Osteocyte (in vitro differentiated cells): ENCODE data around the gene ARID3B. TPM values are rescaled to one million over a fixed set of nuclear protein-coding genes. Genes with fewer than 3 reads are reported as not detected.
A peak's percentile ranks its signal among the peaks of the same experiment; 100 is the strongest.

ENCODE experiments used
- DNase-seq: peaks from one replicate; pipeline ENCODE4 v3.0.0; 2021; ENCODE audit warnings: mixed read lengths; ENCODE audit not compliant: unreplicated experiment; ENCODE audit errors: extremely low spot score
- H3K27ac Mint-ChIP-seq: one replicate; pipeline ENCODE4 v1.8.0; 2021; ENCODE audit warnings: mild to moderate bottlenecking, mixed read lengths; ENCODE audit not compliant: unreplicated experiment
- H3K27me3 Mint-ChIP-seq: one replicate; pipeline ENCODE4 v1.8.0; 2021; ENCODE audit warnings: mixed read lengths; ENCODE audit not compliant: unreplicated experiment
- H3K36me3 Mint-ChIP-seq: one replicate; pipeline ENCODE4 v1.8.0; 2021; ENCODE audit warnings: mixed read lengths; ENCODE audit not compliant: unreplicated experiment
- H3K4me1 Mint-ChIP-seq: one replicate; pipeline ENCODE4 v1.8.0; 2021; ENCODE audit warnings: mixed read lengths; ENCODE audit not compliant: unreplicated experiment
- H3K4me3 Mint-ChIP-seq: one replicate; pipeline ENCODE4 v1.8.0; 2021; ENCODE audit warnings: mild to moderate bottlenecking, moderate library complexity, mixed read lengths; ENCODE audit not compliant: unreplicated experiment
- H3K9me3 Mint-ChIP-seq: one replicate; pipeline ENCODE4 v1.8.0; 2021; ENCODE audit warnings: mixed read lengths; ENCODE audit not compliant: unreplicated experiment
- CTCF ChIP-seq: fragments of 200-600 bp; sonication (generic); IDR thresholded peaks from 2 replicates; pipeline ENCODE4 v1.5.0; 2021; ENCODE audit warnings: antibody characterized with exemption, mild to moderate bottlenecking, moderate library complexity
- total RNA-seq: library from RNA; stranded (reverse); gene quantifications from 2 replicates; pipeline ENCODE4 v1.2.1, GENCODE V29; 2021

Gene ARID3B
- total RNA-seq, 1 donor from 2014 or later: 2.8 TPM

DNA sequence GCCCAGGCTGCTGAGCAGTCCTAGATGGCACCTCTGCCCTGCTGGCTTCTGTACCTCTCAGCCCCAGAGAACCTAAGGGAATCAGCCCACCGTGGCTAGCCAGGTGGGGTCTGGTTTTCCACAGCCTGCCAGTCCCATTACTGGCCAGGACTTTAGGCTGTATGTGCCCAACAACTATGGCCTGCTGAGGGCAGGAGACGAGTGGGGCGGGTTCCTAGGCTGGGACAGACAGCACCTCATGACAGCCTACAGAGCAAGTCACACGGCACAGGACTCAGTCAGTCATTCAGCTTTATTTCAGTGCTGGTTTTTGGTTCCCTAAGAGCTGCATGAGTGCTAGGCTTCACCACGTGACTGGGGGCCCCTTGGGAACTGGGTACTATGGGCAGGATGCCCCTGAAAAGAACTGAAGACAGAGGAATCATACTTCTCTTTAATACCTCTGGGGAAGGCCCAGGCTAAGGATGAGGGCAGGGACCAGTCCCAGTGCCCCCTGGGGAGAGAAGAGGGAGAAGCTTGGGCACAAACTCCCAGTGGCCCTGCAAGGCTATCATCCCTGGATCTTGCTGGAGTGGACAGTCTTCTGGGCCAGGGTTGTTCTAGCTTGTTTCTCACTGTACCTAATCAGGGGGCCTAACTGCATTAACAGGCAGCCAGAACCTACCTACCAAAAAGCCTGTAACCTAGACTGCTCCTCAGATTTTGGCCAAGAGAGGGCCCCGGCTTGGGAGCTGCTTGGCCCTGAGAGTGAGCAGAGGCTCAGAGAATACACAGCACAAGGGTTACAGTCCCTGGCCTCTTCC is 89.5 kb downstream of the ARID3B start:
- no peak overlapping the region for H3K4me3 Mint-ChIP-seq
- H3K27ac Mint-ChIP-seq: no peak overlapping the region
- H3K36me3 Mint-ChIP-seq: peaks cover 31% of the 10 kb centered on the region
- H3K27me3 Mint-ChIP-seq: no peaks in the 10 kb centered on the region
- no peaks in the 10 kb centered on the region for H3K4me1 Mint-ChIP-seq
- H3K9me3 Mint-ChIP-seq: no peaks in the 10 kb centered on the region
- no peak for TF ChIP-seq CTCF
- DNase-seq: no peak

GRCh38 chr15:74631087-74631385 is 90.0 kb downstream of the ARID3B start:
- Mint-ChIP-seq H3K4me1 (no peaks in the 10 kb centered on the region), H3K4me3 (no peak overlapping the region), H3K27ac (no peak overlapping the region)

GRCh38 chr15:74631408-74631807 is 90.4 kb downstream of the ARID3B start:
- H3K4me3 Mint-ChIP-seq: no peak overlapping the region
- no peaks in the 10 kb centered on the region for H3K9me3 Mint-ChIP-seq
- no peak overlapping the region for H3K27ac Mint-ChIP-seq
- no peaks in the 10 kb centered on the region for H3K4me1 Mint-ChIP-seq
- no peak for TF ChIP-seq CTCF
- no peaks in the 10 kb centered on the region for H3K27me3 Mint-ChIP-seq
- DNase-seq: no peak
- H3K36me3 Mint-ChIP-seq: peaks cover 30% of the 10 kb centered on the region

More at GRCh38 chr15:74631087-74631385, 90.0 kb downstream of the ARID3B start:
- Mint-ChIP-seq H3K27me3 (no peaks in the 10 kb centered on the region), H3K9me3 (no peaks in the 10 kb centered on the region), H3K36me3 (peaks cover 29% of the 10 kb centered on the region)
- no peak for TF ChIP-seq CTCF
- no peak for DNase-seq

- TF ChIP-seq CTCF: peak; percentile 83
- no peak overlapping the region for H3K27ac Mint-ChIP-seq
- H3K9me3 Mint-ChIP-seq: no peaks in the 10 kb centered on the region
- DNase-seq: no peak
- H3K4me1 Mint-ChIP-seq: no peaks in the 10 kb centered on the region
- no peak overlapping the region for H3K4me3 Mint-ChIP-seq
- H3K27me3 Mint-ChIP-seq: no peaks in the 10 kb centered on the region
- peaks cover 30% of the 10 kb centered on the region for H3K36me3 Mint-ChIP-seq
These were observed 91.0 kb downstream of the ARID3B start for GRCh38 chr15:74631935-74632560.

DNA sequence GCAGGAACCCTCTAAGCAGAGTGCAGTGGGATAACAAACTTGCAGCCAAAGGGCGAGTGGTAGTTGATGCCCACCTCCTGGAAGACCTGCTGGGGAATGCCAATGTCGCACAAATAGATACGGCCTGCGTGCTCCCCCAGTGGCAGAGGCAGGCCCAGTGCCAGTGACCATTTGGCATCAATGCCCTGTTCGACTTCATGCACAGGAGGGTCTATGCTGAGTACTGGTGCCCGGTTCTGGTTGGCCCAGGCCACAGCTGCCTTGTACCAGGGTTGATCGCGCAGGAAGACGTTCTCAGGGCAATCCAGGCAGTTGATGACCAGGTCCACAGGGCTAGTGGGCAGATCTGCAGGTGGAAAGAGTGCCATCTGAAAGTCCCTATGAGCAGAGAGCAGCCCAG is 91.6 kb downstream of the ARID3B start:
- Mint-ChIP-seq H3K4me1 (no peaks in the 10 kb centered on the region), H3K27me3 (no peaks in the 10 kb centered on the region), H3K4me3 (no peak overlapping the region), H3K27ac (no peak overlapping the region), H3K36me3 (peaks cover 30% of the 10 kb centered on the region), H3K9me3 (no peaks in the 10 kb centered on the region)
- no peak for DNase-seq
- TF ChIP-seq CTCF: no peak
